Lower leg skin (tissue), 3 donors: Measurements from ENCODE around the gene AP5B1.

Experiments used
- POLR2A ChIP-seq, 2 donors: fragments of 450-650 bp; IDR thresholded peaks; one replicate each; pipeline ENCODE4 v1.6.1; 2016 to 2017; ENCODE audit warnings: antibody characterized with exemption in 2 of 2, mild to moderate bottlenecking in 1 of 2, moderate library complexity in 1 of 2
- TF ChIP-seq, protein P1 (sequence below), 3 donors: fragments of 450-650 bp; IDR thresholded peaks; one replicate each; pipeline ENCODE4 v1.5.1; 2016; ENCODE audit warnings: antibody characterized with exemption in 3 of 3, mild to moderate bottlenecking in 3 of 3, moderate library complexity in 2 of 3

DNA sequence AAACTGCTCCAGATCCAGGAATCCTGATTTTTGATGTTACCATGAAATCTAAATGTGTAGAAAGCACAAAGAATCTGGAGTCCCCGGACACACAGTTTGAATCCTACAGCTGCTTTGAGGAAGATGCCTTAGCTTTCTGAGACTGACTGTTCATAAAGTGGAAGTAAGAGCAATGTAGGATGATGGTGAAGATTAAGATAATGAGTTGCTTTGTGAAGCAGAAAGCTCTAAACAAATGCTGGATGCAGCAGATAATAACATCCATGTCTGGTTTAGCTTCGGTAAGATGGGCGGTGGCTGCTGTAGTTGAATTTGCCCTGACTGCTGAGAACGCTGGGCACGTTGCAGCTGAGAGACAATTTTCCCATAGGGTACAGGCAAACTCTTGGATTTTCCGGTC, 26.2 kb upstream of the AP5B1 start:
- TF ChIP-seq, protein P1, sequence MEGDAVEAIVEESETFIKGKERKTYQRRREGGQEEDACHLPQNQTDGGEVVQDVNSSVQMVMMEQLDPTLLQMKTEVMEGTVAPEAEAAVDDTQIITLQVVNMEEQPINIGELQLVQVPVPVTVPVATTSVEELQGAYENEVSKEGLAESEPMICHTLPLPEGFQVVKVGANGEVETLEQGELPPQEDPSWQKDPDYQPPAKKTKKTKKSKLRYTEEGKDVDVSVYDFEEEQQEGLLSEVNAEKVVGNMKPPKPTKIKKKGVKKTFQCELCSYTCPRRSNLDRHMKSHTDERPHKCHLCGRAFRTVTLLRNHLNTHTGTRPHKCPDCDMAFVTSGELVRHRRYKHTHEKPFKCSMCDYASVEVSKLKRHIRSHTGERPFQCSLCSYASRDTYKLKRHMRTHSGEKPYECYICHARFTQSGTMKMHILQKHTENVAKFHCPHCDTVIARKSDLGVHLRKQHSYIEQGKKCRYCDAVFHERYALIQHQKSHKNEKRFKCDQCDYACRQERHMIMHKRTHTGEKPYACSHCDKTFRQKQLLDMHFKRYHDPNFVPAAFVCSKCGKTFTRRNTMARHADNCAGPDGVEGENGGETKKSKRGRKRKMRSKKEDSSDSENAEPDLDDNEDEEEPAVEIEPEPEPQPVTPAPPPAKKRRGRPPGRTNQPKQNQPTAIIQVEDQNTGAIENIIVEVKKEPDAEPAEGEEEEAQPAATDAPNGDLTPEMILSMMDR (IDR thresholded peaks at IDR 0.05): no peak
- no peak for TF ChIP-seq POLR2A (IDR thresholded peaks at IDR 0.05)
